Bone marrow (tissue), 2 donors: ENCODE data around the gene ZNF717.
"Not testable (repeated sequence)": the region's sequence is repeated elsewhere in the genome, so short reads cannot be mapped to it uniquely, and the experiment has no call there.

Experiments used
- DNase-seq, 2 donors: peaks; one replicate each; lab custom pipeline; 2025; lab: John Stamatoyannopoulos, UW

The ZNF717 gene

DNA sequence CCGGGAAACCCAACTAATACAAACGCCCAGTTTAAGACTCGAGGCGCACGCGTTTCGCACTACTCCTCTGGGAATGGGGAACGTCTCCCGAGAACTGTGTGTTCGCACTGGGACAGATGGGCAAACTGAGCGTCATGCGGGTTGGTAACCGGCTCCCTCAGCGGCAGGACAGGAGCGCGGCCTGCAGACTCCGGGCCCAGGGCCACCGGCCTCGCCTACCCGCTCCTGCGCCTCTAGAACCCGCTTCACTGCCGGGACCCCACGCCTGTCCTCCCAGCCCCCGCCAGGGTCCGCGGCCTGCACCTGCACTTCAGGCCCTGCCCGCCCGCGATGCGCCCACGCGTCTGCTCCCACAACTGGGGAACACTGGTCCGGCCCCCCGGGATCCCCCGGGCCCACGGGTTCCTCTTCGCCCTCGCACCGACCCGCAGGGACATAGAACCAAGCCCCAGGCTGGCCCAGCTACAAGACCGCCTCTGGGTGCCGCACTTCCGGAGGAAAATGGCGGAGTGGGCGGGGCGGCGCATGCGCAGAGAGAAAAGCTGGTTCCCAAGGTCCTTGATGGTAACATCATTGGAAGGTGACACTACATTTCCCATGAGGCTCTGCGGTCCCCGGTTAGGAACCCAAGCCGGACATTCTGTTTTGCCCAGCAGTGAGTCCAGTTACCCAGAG, at the start of gene ZNF717:
Gene ZNF717 (minus strand): TSS at position 469 of the 675 bp plus-strand sequence. CDS start 2,187 bp downstream, outside the sequence.
- peak; percentile 67 to 68 for DNase-seq

DNA sequence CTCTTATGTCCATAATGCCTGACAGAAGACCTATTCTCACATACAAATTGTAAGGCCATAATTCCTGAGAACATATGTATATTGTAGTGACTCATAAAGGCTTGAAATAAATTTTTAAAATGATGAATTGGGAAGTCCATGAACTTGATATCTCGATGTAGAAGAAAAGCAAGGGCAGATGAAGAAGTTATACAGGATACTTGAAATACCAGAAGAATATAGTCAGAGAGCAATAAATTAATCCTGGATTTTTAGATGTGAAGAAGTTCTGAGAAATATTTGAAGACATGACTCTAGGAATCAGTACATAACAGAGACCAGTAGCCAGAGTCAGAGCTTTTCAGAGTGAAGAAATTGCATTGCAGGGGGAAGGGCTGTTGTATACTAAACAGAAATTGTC, 45.7 kb upstream of the ZNF717 start:
- DNase-seq = not testable (repeated sequence)

DNA sequence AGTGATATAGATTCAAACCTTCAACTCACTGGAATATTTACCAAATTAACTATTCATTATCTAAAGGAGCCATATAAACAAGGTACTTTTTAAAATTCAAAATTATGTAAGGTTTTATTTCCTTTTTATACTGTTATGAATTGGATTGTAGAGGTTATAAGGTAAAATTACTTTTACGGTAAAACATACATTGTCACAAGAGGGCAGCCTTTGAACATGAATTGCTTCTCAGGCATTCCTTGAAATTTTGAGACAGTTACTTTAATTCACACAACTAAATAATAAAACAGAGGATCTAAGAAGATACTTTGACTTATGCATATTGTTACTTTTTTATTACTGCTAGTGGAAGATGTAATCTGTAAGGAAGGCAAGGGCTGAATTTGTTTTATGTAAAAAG, 32.7 kb upstream of the ZNF717 start:
- DNase-seq = not testable (repeated sequence)

GRCh38 chr3:75816287-75817180, 31.2 kb upstream of the ZNF717 start:
- DNase-seq = not testable (repeated sequence)

GRCh38 chr3:75814797-75815196, 29.4 kb upstream of the ZNF717 start:
- no peak for DNase-seq

GRCh38 chr3:75782506-75782905, 2.8 kb downstream of the ZNF717 start:
- no peak for DNase-seq

DNA sequence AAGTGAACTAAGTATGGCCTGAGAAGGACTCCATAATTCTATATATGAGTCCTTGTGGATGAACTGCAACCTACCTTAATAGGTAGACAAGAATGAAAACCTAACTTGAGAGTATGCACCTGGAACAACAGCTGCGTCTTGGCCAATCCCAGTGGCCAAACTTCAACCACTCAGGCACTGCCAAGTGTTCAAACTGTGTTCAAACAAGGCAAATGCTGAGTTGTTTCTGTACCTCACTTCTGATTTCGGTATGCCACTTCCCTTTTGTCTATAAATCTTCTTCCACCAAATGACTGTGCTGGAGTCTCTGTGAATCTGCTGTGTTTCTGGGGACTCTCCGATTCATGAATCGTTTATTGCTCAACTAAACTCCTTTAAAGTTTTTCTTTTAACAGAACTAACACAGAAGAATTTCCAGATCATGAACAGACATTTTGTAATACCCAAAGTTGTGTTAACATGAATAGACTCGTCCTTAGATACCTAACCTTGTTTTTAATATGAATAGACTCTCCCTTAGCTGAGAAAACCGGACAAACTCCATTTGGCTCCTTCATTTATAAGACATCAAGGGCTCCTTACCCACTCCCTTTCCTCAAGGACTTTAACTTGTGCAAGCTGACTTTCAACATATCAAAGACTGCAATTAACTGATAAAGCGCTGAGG, 4.1 kb downstream of the ZNF717 start:
- DNase-seq = no peak

- DNase-seq = not testable (repeated sequence)
These were observed 7.6 kb downstream of the ZNF717 start for GRCh38 chr3:75777742-75778141.

DNA sequence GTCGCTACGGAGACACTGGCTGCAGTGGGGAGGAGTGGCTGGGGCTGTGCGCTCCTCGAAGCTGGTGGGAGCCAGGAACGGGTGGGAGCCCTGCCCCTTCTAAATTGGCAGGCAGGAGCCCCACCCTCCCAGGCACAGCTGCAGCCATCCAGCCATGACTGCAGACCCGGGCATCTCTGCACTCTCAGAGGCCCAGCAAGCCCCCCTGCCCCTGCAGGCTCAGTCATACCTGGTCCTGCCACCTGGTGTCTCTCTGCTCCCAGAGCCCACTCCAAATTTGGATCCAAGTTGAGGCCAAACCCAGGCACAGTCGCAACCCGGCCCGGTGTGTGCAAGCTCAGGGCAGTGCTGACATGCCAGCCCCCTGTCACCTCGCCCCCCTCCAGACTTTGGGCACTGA, 13.7 kb downstream of the ZNF717 start:
- DNase-seq = not testable (repeated sequence)

DNA sequence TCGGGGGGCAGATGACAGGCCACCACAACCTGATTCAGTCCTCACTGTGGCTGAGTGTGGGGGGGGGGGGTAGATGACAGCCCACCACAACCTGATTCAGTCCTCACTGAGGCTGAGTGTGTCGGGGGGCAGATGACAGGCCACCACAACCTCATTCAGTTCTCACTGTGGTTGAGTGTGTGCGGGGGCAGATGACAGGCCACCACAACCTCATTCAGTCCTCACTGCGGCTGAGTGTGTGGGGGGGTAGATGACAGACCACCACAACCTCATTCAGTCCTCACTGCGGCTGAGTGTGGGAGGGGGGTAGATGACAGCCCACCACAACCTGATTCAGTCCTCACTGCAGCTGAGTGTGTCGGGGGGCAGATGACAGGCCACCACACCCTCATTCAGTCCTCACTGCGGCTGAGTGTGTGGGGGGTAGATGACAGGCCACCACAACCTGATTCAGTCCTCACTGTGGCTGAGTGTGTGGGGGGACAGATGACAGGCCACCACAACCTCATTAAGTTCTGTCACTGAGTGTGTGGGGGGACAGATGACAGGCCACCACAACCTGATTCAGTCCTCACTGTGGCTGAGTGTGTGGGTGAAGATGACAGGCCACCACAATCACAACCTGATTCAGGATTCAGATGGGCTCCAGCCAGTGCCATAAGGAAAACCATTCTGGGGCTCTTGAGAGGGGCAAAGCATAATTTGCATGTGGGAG, 16.9 kb downstream of the ZNF717 start:
- DNase-seq = no peak

DNA sequence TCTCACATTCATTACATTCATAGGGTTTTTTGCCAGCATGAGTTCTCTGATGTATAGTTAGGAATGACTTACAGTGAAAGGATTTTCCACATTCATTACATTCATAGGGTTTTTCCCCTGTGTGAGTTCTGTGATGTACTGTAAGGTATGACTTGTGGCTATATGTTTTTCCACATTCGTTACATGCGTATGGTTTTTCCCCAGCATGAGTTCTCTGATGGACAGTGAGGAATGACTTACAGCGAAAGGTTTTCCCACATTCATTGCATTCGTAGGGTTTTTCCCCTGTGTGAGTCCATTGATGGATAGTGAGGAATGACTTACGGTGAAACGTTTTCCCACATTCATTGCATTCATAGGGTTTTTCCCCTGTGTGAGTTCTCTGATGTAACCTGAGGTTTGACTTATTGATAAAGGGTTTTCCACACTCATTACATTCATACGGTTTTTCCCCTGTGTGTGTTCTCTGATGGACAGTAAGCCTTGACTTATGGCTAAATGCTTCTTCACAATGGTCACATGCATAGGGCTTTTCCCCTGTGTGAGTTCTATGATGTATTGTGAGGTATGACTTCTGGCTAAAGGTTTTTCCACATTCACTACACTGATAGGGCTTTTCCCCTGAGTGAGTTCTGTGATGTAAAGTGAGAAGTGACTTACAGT, 47.4 kb downstream of the ZNF717 start:
- no peak for DNase-seq

DNA sequence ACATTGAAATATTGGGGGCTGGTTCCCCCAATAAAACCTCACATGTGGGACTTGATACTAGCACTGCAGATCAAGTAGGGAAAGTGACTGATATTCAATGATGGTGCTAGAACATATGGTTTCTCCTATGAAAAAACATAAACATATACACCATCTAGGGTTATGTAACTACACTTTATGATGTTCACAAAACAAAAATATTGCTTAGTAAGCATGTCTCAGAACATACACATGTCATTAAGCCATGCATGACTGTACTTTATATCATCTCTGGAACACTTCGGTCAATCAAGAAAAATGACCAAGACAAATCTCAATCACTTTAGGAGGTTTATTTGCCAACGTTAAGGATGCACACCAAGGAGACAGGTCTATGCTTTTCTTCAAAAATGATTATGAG, 57.4 kb downstream of the ZNF717 start:
- no peak for DNase-seq

GRCh38 chr3:75692061-75692460, 93.3 kb downstream of the ZNF717 start:
- no peak for DNase-seq

- DNase-seq = no peak
These were observed 98.0 kb downstream of the ZNF717 start for GRCh38 chr3:75687323-75687722.
